ENCODE data around the gene OLFML2A.
"Not testable (repeated sequence)": the region's sequence is repeated elsewhere in the genome, so short reads cannot be mapped to it uniquely, and the experiment has no call there.

GRCh38 chr9:124838132-124838531 lies 61.2 kb downstream of the OLFML2A start:
- TF ChIP-seq POLR2A (IDR thresholded peaks at IDR 0.05; ENCODE audit: low read depth, low read length); SMC3 (IDR thresholded peaks at IDR 0.05; ENCODE audit: low read depth, low read length); RCOR1 (IDR thresholded peaks at IDR 0.05; ENCODE audit: insufficient replicate concordance, low read length): not testable (repeated sequence)
- TF ChIP-seq, protein P1, sequence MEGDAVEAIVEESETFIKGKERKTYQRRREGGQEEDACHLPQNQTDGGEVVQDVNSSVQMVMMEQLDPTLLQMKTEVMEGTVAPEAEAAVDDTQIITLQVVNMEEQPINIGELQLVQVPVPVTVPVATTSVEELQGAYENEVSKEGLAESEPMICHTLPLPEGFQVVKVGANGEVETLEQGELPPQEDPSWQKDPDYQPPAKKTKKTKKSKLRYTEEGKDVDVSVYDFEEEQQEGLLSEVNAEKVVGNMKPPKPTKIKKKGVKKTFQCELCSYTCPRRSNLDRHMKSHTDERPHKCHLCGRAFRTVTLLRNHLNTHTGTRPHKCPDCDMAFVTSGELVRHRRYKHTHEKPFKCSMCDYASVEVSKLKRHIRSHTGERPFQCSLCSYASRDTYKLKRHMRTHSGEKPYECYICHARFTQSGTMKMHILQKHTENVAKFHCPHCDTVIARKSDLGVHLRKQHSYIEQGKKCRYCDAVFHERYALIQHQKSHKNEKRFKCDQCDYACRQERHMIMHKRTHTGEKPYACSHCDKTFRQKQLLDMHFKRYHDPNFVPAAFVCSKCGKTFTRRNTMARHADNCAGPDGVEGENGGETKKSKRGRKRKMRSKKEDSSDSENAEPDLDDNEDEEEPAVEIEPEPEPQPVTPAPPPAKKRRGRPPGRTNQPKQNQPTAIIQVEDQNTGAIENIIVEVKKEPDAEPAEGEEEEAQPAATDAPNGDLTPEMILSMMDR (conservative IDR thresholded peaks at IDR 0.05; ENCODE audit: low read depth, low read length) = not testable (repeated sequence)
- TF ChIP-seq, protein P2, sequence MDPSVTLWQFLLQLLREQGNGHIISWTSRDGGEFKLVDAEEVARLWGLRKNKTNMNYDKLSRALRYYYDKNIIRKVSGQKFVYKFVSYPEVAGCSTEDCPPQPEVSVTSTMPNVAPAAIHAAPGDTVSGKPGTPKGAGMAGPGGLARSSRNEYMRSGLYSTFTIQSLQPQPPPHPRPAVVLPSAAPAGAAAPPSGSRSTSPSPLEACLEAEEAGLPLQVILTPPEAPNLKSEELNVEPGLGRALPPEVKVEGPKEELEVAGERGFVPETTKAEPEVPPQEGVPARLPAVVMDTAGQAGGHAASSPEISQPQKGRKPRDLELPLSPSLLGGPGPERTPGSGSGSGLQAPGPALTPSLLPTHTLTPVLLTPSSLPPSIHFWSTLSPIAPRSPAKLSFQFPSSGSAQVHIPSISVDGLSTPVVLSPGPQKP (IDR thresholded peaks at IDR 0.05; ENCODE audit: borderline replicate concordance, low read depth, low read length) = not testable (repeated sequence)
- TF ChIP-seq, protein P3, sequence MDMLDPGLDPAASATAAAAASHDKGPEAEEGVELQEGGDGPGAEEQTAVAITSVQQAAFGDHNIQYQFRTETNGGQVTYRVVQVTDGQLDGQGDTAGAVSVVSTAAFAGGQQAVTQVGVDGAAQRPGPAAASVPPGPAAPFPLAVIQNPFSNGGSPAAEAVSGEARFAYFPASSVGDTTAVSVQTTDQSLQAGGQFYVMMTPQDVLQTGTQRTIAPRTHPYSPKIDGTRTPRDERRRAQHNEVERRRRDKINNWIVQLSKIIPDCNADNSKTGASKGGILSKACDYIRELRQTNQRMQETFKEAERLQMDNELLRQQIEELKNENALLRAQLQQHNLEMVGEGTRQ (IDR thresholded peaks at IDR 0.05; ENCODE audit: low read depth, low read length) = not testable (repeated sequence)
